ENCODE results near the gene LYPD6B.

DNA sequence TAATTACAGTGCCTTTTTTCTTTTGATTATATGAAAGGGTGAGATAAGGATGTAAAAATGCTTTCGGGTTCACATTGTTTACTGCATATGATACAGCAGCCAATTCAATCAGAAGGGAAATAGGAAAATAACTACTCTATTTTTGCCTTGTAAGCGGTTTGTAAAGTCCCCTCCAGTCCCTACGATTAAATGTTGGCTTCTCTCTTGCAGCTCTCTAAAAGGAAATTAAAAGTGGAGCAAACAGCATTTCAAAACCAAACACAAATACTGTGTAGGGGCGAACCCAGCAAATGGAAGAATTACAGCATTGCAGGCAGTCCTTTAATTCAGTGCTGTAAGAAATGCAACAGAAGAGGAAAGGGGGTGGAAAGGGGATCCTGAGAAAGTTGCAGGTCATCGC, 18.9 kb downstream of the LYPD6B start:
- TF ChIP-seq, protein P1, sequence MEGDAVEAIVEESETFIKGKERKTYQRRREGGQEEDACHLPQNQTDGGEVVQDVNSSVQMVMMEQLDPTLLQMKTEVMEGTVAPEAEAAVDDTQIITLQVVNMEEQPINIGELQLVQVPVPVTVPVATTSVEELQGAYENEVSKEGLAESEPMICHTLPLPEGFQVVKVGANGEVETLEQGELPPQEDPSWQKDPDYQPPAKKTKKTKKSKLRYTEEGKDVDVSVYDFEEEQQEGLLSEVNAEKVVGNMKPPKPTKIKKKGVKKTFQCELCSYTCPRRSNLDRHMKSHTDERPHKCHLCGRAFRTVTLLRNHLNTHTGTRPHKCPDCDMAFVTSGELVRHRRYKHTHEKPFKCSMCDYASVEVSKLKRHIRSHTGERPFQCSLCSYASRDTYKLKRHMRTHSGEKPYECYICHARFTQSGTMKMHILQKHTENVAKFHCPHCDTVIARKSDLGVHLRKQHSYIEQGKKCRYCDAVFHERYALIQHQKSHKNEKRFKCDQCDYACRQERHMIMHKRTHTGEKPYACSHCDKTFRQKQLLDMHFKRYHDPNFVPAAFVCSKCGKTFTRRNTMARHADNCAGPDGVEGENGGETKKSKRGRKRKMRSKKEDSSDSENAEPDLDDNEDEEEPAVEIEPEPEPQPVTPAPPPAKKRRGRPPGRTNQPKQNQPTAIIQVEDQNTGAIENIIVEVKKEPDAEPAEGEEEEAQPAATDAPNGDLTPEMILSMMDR (IDR thresholded peaks at IDR 0.05; ENCODE audit: low read depth, low read length, missing input control), result no peak
- TF ChIP-seq, protein P2, sequence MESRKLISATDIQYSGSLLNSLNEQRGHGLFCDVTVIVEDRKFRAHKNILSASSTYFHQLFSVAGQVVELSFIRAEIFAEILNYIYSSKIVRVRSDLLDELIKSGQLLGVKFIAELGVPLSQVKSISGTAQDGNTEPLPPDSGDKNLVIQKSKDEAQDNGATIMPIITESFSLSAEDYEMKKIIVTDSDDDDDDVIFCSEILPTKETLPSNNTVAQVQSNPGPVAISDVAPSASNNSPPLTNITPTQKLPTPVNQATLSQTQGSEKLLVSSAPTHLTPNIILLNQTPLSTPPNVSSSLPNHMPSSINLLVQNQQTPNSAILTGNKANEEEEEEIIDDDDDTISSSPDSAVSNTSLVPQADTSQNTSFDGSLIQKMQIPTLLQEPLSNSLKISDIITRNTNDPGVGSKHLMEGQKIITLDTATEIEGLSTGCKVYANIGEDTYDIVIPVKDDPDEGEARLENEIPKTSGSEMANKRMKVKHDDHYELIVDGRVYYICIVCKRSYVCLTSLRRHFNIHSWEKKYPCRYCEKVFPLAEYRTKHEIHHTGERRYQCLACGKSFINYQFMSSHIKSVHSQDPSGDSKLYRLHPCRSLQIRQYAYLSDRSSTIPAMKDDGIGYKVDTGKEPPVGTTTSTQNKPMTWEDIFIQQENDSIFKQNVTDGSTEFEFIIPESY (IDR thresholded peaks at IDR 0.05), result no peak
- no peak for TF ChIP-seq RAD21 (IDR thresholded peaks at IDR 0.05)
- TF ChIP-seq TAF1 (conservative IDR thresholded peaks at IDR 0.05), result no peak
- no peak for TF ChIP-seq YY1 (IDR thresholded peaks at IDR 0.05)
- TF ChIP-seq NR2F2 (IDR thresholded peaks at IDR 0.05), result no peak
